ENCODE measurements around the gene ZNF331.

ZNF331 gene

GRCh38 chr19:53546758-53547513 is 9.0 kb downstream of the ZNF331 start:
- Histone ChIP-seq H3K27ac (ENCODE audit: low read length) (no peak overlapping the region), H4K20me1 (ENCODE audit: insufficient read depth, low read length) (no peaks in the 10 kb centered on the region), H3K9ac (ENCODE audit: low read depth, low read length) (no peak overlapping the region), H3K79me2 (ENCODE audit: insufficient read depth, low read length) (peaks cover 3% of the 10 kb centered on the region), H3K4me3 (ENCODE audit: low read depth in 1 of 2, low read length in 2 of 2) (no peak overlapping the region), H3K9me3 (ENCODE audit: insufficient read depth, low read length, severe bottlenecking) (no peaks in the 10 kb centered on the region), H3K36me3 (ENCODE audit: insufficient read depth, low read length) (peaks cover 18% of the 10 kb centered on the region), H3K27me3 (ENCODE audit: insufficient read depth, low read length, poor library complexity) (no peaks in the 10 kb centered on the region), H3K4me1 (ENCODE audit: insufficient read depth, low read length) (no peaks in the 10 kb centered on the region), H2AFZ (ENCODE audit: low read depth, low read length) (no peak overlapping the region), H3K4me2 (ENCODE audit: insufficient read depth, low read length) (no peak overlapping the region)
- TF ChIP-seq EZH2 (IDR thresholded peaks at IDR 0.05; ENCODE audit: borderline replicate concordance, low read depth, low read length, severe bottlenecking), result no peak
- TF ChIP-seq, protein P1, sequence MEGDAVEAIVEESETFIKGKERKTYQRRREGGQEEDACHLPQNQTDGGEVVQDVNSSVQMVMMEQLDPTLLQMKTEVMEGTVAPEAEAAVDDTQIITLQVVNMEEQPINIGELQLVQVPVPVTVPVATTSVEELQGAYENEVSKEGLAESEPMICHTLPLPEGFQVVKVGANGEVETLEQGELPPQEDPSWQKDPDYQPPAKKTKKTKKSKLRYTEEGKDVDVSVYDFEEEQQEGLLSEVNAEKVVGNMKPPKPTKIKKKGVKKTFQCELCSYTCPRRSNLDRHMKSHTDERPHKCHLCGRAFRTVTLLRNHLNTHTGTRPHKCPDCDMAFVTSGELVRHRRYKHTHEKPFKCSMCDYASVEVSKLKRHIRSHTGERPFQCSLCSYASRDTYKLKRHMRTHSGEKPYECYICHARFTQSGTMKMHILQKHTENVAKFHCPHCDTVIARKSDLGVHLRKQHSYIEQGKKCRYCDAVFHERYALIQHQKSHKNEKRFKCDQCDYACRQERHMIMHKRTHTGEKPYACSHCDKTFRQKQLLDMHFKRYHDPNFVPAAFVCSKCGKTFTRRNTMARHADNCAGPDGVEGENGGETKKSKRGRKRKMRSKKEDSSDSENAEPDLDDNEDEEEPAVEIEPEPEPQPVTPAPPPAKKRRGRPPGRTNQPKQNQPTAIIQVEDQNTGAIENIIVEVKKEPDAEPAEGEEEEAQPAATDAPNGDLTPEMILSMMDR (IDR thresholded peaks at IDR 0.05; ENCODE audit: borderline replicate concordance, extremely low read depth, low read length, poor library complexity, severe bottlenecking), result no peak
- ATAC-seq (ENCODE audit: insufficient read depth, low read depth) (no peak), DNase-seq (no peak)

DNA sequence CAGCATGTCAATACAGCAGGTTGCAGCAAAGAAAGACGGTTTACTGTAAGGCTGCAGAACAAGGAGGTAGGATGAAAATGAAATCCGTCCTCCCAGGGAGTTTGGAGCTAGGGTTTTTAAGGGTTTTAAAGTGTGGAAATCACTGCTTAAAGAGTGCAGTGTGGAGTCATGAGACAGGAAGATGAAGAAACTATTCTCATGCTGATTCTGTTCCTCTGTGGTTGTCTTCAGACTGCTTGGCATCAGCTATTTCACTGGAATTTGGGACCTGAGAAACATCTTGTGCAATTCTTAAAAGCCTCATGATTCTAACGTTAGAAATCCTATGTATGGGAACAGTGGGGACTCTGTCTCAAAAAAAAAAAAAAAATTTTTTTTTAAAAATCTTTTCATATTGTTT is 11.4 kb downstream of the ZNF331 start:
- DNase-seq, result no peak
- ATAC-seq (ENCODE audit: insufficient read depth, low read depth), result no peak
- Histone ChIP-seq H4K20me1 (ENCODE audit: insufficient read depth, low read length) (no peaks in the 10 kb centered on the region), H3K4me1 (ENCODE audit: insufficient read depth, low read length) (peaks cover 14% of the 10 kb centered on the region), H3K27me3 (ENCODE audit: insufficient read depth, low read length, poor library complexity) (no peaks in the 10 kb centered on the region), H2AFZ (ENCODE audit: low read depth, low read length) (no peak overlapping the region), H3K4me3 (ENCODE audit: low read depth in 1 of 2, low read length in 2 of 2) (no peak overlapping the region), H3K9me3 (ENCODE audit: insufficient read depth, low read length, severe bottlenecking) (no peaks in the 10 kb centered on the region), H3K79me2 (ENCODE audit: insufficient read depth, low read length) (peaks cover 14% of the 10 kb centered on the region), H3K9ac (ENCODE audit: low read depth, low read length) (no peak overlapping the region), H3K27ac (ENCODE audit: low read length) (no peak overlapping the region), H3K36me3 (ENCODE audit: insufficient read depth, low read length) (peaks cover 12% of the 10 kb centered on the region), H3K4me2 (ENCODE audit: insufficient read depth, low read length) (no peak overlapping the region)
- TF ChIP-seq, protein P1 (IDR thresholded peaks at IDR 0.05; ENCODE audit: borderline replicate concordance, extremely low read depth, low read length, poor library complexity, severe bottlenecking), result no peak
- no peak for TF ChIP-seq EZH2 (IDR thresholded peaks at IDR 0.05; ENCODE audit: borderline replicate concordance, low read depth, low read length, severe bottlenecking)

GRCh38 chr19:53552001-53552721 is 14.2 kb downstream of the ZNF331 start:
- Histone ChIP-seq H3K4me1 (ENCODE audit: insufficient read depth, low read length) (peaks cover 24% of the 10 kb centered on the region), H3K4me3 (ENCODE audit: low read depth in 1 of 2, low read length in 2 of 2) (no peak overlapping the region), H3K79me2 (ENCODE audit: insufficient read depth, low read length) (peaks cover 23% of the 10 kb centered on the region), H3K27me3 (ENCODE audit: insufficient read depth, low read length, poor library complexity) (no peaks in the 10 kb centered on the region), H2AFZ (ENCODE audit: low read depth, low read length) (no peak overlapping the region), H3K9me3 (ENCODE audit: insufficient read depth, low read length, severe bottlenecking) (no peaks in the 10 kb centered on the region), H3K4me2 (ENCODE audit: insufficient read depth, low read length) (no peak overlapping the region), H3K9ac (ENCODE audit: low read depth, low read length) (no peak overlapping the region), H4K20me1 (ENCODE audit: insufficient read depth, low read length) (no peaks in the 10 kb centered on the region), H3K36me3 (ENCODE audit: insufficient read depth, low read length) (peaks cover 8% of the 10 kb centered on the region), H3K27ac (ENCODE audit: low read length) (no peak overlapping the region)
- no peak for TF ChIP-seq EZH2 (IDR thresholded peaks at IDR 0.05; ENCODE audit: borderline replicate concordance, low read depth, low read length, severe bottlenecking)
- TF ChIP-seq, protein P1 (IDR thresholded peaks at IDR 0.05; ENCODE audit: borderline replicate concordance, extremely low read depth, low read length, poor library complexity, severe bottlenecking), result no peak
- ATAC-seq (ENCODE audit: insufficient read depth, low read depth) (no peak), DNase-seq (no peak)
